ENCODE results near the gene IL6. TPM values are rescaled to one million over a fixed set of nuclear protein-coding genes. Genes with fewer than 3 reads are reported as not detected.

Gene IL6
- total and polyA plus RNA-seq, 2 donors (not counting 1 experiment from before 2014, with no cell fraction given) = 2.6 to 222 TPM

DNA sequence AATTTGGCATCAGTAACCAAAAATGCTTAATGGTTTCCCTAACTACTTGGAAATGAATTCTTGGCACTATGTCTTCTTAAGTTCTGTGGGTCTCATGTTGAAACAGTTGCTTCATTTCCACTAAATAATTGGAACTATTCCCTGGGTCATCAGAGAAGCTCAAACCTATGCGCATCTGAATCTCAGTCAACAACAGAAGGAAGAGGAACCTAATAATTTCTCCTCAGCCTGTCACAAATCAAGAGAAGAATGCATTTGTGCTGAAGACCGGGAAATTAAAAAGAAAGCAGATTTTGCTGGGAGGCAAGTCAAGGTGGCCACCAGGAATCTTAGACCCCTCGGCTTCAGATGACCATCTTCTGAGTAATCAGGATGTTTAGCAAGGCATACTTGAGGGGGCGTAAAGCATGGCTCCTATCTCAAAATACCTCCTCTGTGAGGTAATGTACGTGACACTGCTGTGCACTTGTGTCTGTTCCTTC is 54.3 kb downstream of the IL6 start:
- intact Hi-C loops (cut with micrococcal nuclease) = no loop called here
- Mint-ChIP-seq H3K4me3 (no peak overlapping the region), H3K27ac (no peak overlapping the region), H3K27me3 (no peaks in the 10 kb centered on the region), H3K9me3 (ENCODE audit: insufficient read depth) (no peaks in the 10 kb centered on the region), H3K4me1 (peaks cover 3% of the 10 kb centered on the region)
- ATAC-seq (ENCODE audit: low read depth) (no peak), DNase-seq (no peak)
- POLR2A ChIA-PET = no interaction called here
- H3K27me3 ChIP-seq (replicated peaks in 1 of 4; ENCODE audit: control extremely low read depth in 1 of 4, control insufficient read depth in 3 of 4, insufficient read depth in 4 of 4, low read length in 3 of 4) = no peaks in the 10 kb centered on the region
- H3K9me3 ChIP-seq (ENCODE audit: control extremely low read depth in 1 of 3, control insufficient read depth in 2 of 3, insufficient read depth in 1 of 3, low read length in 2 of 3) = no peaks in the 10 kb centered on the region
- H3K4me1 ChIP-seq (ENCODE audit: control insufficient read depth in 2 of 2, insufficient read depth in 2 of 2, low read length in 2 of 2) = no peaks in the 10 kb centered on the region
- H3K79me2 ChIP-seq (ENCODE audit: control insufficient read depth, insufficient read depth, low read length) = no peaks in the 10 kb centered on the region
- no peak for TF ChIP-seq EZH2 (IDR thresholded peaks at IDR 0.05; ENCODE audit: borderline replicate concordance, insufficient read depth, low read depth, low read length, poor library complexity, severe bottlenecking)
- TF ChIP-seq CTCF (IDR thresholded peaks at IDR 0.05) = no peak
- no peak overlapping the region for H3K9ac ChIP-seq (ENCODE audit: low read length)
- CTCF ChIA-PET = interaction anchor here (1.0 to 6.6 kb wide), 8 partner anchors 8 to 275 kb away, joined by 4 to 268 read pairs (median 6); partner anchors contain the start of gene IL6
- no peak overlapping the region for H3K27ac ChIP-seq (ENCODE audit: low read length in 2 of 2)
- no peaks in the 10 kb centered on the region for H3K36me3 ChIP-seq (replicated peaks in 1 of 2; ENCODE audit: control extremely low read depth in 1 of 2, control insufficient read depth in 1 of 2, extremely low read depth in 1 of 2, insufficient read depth in 2 of 2, low read length in 1 of 2)
- H2AFZ ChIP-seq (ENCODE audit: insufficient read depth, low read depth, low read length, poor library complexity, severe bottlenecking) = no peak overlapping the region
- no peak overlapping the region for H3K4me3 ChIP-seq (ENCODE audit: control extremely low read depth in 1 of 5, extremely low read depth in 1 of 5, insufficient read depth in 1 of 5, low read depth in 2 of 5, low read length in 4 of 5)
- 95% methylated on average over 5 of the region's 5 CpGs for WGBS (ENCODE audit: insufficient coverage)
- H3K4me2 ChIP-seq (replicated peaks; ENCODE audit: low read depth, low read length, poor library complexity, severe bottlenecking) = no peak overlapping the region
- H4K20me1 ChIP-seq (ENCODE audit: control insufficient read depth, insufficient read depth, low read length, poor library complexity, severe bottlenecking) = no peaks in the 10 kb centered on the region

Other genes starting within 250 kb of the IL6 start
- gene STEAP1B, start 227.0 kb upstream of the IL6 start, total RNA-seq = 8.8 and 9.1 TPM in 2 replicates
- gene STEAP1B, start 227.0 kb upstream of the IL6 start, polyA plus RNA-seq = 24.7 and 26.8 TPM in 2 replicates
- gene TOMM7, start 95.6 kb downstream of the IL6 start, total RNA-seq = 400 and 437 TPM in 2 replicates
- gene TOMM7, start 95.6 kb downstream of the IL6 start, polyA plus RNA-seq = 210 and 276 TPM in 2 replicates

Data from B cell (primary cell).